ENCODE data around the gene ZNF445.
"Not testable (repeated sequence)": the region's sequence is repeated elsewhere in the genome, so short reads cannot be mapped to it uniquely, and the experiment has no call there.

ZNF445 gene

DNA sequence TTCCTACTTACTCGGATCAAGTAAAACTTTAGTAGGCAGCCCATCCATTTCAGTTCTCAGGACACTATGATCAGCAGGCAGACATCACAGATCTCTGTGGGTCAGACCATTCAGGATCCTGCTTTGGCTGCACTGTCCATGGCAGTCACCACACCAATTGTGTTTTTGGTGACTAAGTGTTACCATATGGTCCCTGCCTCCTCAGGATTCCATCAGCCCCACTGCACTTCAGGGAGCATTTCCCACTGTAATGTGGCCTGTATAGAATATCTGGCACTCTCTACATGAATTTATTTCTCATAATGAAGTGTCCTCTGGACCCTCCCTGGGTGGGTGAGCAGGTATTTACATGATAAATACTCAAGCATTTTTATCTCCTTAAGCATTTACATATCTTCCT lies 41.3 kb downstream of the ZNF445 start:
- no peak for DNase-seq (ENCODE audit: low read depth in 4 of 4, low spot score in 1 of 4)

DNA sequence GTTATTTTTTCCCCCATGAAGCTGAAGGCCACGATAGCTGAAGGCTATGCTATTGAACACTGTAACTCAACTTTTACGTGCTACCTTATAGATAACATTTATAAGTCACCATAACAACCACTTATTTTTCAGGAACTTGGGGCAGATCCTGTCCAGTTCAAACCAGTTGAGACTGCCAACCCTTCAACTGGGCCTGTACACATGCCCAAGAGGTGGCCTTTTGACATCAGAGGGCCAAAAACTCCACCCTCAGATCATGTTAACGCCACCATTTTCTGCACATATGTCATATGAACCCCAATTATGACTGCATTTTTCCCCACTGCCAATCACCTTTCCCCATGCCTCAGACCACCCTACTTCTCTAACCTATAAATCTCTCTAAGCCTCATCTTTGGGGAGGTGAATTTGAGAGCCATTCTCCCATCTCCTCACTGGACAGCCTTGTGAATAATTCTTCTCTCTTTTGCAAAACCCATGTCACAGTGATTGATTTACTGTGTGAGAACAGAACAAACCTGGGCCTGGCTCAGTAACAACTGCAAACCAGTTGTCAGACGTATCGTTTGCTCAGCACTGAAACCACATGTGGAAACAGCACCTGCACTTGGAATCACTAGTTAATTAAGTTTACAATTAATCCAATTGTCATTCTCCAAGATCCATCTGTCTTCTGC lies 42.5 kb downstream of the ZNF445 start:
- no peak for DNase-seq (ENCODE audit: low read depth in 4 of 4, low spot score in 1 of 4)

DNA sequence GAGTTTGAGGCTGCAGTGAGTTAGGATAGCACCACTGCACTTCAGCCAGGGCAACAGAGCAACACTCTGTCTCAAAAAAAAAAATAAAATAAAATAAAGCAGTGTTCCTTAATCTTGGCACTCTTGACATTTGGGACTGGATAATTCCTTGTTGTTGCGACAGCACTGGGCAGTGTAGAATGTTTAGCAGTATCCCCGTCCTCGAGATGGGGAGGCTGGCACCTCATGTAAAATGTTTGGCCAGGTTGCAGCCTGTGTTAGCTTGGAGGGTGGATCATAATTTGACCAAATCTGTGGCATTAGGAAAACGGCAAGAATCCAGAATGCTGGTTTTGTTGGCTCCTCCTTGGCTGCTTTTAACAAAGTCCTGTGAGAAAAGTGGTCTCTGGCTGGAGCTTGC lies 47.0 kb downstream of the ZNF445 start:
- DNase-seq (ENCODE audit: low read depth in 4 of 4, low spot score in 1 of 4) = no peak

DNA sequence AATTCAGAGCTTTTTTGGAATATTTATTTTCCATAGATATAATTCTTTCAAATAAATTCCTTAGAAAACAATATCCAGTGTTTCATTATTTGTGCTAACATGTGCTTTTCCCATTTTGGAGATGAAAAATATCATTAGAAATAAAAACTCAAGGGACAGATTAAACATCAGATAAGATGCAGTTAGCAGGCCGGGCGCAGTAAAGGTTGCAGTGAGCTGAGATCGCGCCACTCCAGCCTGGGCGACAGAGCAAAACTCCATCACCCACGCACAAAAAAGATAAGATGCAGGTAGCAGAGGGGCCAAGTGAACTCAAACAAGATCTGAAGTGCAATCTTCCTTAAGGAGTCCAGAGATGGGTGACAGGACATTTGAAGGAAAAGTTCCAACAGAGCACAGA lies 48.0 kb downstream of the ZNF445 start:
- DNase-seq (ENCODE audit: low read depth in 4 of 4, low spot score in 1 of 4) = no peak

DNA sequence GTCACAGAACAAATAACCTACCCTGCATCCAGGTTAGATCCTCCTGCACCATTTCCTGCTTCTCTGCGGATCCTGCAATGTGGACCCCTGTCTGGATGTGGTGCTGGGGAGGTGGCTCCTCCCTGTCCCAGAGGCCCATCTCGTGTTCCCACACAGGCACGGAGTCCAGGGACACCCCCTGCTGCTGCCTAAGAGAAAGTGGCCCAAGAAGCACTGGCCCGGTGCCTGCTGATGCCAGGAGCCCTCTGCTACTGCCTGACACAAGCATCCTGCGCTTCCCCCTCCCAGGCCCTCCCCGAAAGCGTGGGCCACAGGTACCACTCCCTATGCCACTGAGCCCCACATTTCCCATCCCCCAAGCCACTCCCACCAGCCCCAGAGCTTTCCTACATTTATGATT lies 48.6 kb downstream of the ZNF445 start:
- no peak for DNase-seq (ENCODE audit: low read depth in 4 of 4, low spot score in 1 of 4)

DNA sequence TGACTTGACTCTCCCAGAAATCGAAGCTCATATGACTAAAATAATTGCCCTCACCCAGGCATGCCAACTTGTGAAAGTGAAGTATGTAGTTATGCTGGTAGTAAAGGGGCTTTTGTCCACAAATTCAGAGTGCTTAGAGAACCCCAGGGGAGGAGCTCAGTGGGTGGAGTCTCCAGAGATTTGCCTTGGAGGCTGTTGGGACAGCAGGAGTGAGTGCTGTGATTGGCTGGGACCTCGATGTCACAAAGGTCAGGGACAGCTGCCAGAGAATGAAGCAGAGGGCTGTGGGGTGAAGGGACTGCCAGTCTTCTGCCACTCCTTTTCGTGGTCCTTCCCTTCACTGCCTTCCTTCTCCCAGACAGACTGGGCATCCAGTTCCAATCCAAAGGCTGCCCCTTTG lies 49.8 kb downstream of the ZNF445 start:
- DNase-seq (ENCODE audit: low read depth in 4 of 4, low spot score in 1 of 4) = no peak

DNA sequence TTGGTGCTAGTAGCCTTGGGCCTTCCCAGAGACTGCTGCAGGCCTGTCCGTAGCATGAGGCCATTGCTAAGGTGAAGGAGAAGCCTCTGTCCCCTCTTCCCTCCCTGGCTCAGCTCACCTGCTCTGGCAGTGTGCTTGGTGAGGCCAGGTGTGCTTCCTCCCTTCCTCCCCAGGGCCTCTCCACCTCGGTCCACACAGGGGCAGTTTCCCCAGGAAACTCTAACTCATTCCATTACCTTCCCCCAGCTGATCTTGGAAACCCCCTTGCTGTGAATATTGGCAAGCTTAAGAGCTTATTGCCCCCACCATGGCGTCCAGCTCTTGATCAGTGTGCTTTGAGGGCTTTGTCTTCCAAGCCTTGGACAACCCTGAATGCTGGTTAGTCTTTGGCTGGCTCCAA lies 52.7 kb downstream of the ZNF445 start:
- no peak for DNase-seq (ENCODE audit: low read depth in 4 of 4, low spot score in 1 of 4)

DNA sequence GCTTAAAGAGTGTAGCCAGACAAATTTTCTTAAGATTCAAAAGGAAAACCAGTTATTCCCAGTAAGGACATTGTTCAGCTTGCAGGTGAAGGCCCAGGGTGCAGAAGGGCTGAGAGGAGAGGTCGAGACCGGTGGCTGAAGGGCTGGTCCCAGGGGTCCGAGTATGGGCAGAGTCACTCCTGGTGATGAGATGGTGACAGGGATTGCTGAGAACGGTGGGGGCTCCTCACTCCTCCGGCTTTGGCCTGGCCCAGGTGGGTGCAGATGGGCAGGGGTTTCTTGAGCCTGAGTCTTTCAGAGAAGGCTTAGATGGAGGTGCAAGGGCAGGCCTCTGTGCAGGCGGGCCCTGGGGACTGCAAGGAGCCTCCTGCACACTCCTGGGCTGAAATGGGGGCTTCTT lies 56.2 kb downstream of the ZNF445 start:
- DNase-seq (ENCODE audit: low read depth in 4 of 4, low spot score in 1 of 4) = no peak

DNA sequence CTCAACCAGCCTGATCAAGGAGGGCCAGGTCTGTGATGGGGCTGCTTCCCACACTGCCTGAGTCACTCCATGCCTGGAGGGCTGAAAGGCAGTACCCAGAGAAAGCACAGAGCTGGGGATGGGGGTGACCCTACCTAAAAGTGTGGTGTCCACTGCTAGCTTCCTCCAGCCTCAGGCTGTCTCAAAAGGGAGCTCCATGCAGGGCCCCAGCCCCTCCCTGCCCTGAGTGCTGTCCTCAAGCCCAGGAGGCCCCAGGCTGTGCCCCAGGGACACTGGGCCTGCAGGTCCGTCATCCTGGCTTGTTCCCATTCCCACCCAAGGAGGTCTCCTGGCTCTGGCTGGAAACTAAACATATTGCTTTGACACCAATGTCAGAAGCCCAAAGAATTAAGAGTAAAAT lies 56.8 kb downstream of the ZNF445 start:
- DNase-seq (ENCODE audit: low read depth in 4 of 4, low spot score in 1 of 4) = no peak

- no peak for DNase-seq (ENCODE audit: low read depth in 4 of 4, low spot score in 1 of 4)
These were observed 57.4 kb downstream of the ZNF445 start for GRCh38 chr3:44419923-44420650.

- no peak for DNase-seq (ENCODE audit: low read depth in 4 of 4, low spot score in 1 of 4)
These were observed 58.2 kb downstream of the ZNF445 start for GRCh38 chr3:44419116-44419922.

DNA sequence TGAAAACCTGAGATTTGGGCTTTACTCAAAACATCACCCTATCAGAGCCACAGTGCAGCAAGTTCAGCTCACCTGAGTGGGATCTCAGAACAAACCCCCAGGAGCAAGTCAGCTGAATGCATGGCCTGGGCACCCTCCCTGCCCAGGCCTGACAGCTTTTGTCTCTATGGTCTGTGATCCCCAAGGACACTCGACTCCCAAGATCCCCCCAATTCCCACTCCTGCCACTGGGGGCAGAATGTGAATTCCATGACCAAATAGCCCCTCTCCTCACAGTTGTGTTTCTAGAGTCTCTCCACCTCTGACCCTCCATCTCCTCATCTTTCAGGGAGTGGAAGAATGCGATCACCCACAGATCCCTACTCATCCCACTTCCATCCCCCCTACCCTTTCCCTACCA lies 58.9 kb downstream of the ZNF445 start:
- DNase-seq (ENCODE audit: low read depth in 4 of 4, low spot score in 1 of 4) = no peak

DNA sequence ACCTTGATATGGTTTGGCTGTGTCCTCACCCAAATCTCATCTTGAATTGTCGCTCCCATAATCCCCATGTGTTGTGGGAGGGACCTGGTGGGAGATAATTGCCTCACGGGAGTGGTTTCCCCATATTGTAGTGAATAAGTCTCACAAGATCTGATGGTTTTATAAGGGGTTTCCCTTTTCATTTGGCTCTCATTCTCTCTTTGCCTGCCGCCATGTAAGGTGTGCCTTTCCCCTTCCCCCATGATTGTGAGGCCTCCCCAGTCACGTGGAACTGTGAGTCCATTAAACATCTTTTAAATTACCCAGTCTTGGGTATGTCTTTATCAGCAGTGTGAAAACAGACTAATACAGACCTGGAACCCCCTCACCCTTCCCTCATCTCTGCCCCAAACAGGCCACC lies 59.4 kb downstream of the ZNF445 start:
- not testable (repeated sequence) for DNase-seq (ENCODE audit: low read depth in 4 of 4, low spot score in 1 of 4)

- no peak for DNase-seq (ENCODE audit: low read depth in 4 of 4, low spot score in 1 of 4)
These were observed 61.1 kb downstream of the ZNF445 start for GRCh38 chr3:44416031-44417030.

GRCh38 chr3:44415421-44415820 lies 62.0 kb downstream of the ZNF445 start:
- no peak for DNase-seq (ENCODE audit: low read depth in 4 of 4, low spot score in 1 of 4)

GRCh38 chr3:44414517-44415090 lies 62.9 kb downstream of the ZNF445 start:
- DNase-seq (ENCODE audit: low read depth in 4 of 4, low spot score in 1 of 4) = no peak

DNA sequence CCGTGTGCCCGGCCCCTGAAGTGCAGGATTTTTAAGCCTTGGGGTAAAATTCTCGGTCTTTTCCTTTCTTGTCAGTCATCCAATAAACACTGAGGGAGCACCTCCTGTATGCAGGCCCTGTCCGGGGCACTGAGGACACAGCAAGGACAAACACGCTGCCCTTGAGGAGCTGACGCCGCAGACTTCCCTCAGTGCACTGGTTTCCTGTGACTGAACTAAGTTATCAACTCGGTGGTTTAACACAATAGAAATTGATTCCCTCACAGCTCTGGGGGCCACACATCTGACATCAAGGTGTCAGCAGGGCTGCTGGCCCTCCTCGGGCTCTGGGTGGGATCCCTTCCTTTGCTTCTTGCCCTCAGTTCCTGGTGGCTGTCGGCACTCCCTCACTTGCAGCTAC lies 65.1 kb downstream of the ZNF445 start:
- DNase-seq (ENCODE audit: low read depth in 4 of 4, low spot score in 1 of 4) = no peak

GRCh38 chr3:44411031-44411645 lies 66.3 kb downstream of the ZNF445 start:
- no peak for DNase-seq (ENCODE audit: low read depth in 4 of 4, low spot score in 1 of 4)

GRCh38 chr3:44409640-44410410 lies 67.6 kb downstream of the ZNF445 start:
- DNase-seq (ENCODE audit: low read depth in 4 of 4, low spot score in 1 of 4) = no peak
